Measurements from ENCODE around the gene ART3.

The ART3 gene

DNA sequence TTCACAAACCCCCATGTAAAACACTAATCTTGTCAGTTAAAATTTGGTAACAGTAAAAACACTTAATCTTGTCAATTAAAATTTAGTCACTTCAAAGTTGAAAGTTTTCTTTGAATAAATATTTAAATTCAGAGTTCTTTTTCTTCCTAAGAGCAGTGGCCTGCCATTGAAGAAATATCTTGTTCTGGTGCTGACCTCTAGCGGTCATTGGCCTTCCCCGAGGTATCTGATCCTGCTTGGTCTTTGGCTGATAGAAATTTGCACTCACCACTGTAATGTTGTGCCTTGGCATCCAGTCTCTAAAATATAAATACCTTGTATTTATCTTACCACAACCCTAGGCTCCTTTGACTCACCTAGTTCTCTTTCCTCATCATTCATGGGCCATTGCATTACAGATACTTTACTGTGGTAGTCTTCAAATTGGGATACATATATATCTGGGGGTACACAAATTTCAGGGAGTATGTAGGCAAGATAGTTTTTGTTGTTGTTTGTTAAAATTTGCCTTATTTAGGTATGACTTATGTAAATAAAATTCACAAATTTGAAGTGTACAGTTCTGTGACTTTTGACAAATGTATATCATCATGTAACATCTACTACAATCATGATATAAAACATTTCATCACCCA is 6.7 kb upstream of the ART3 start:
- TF ChIP-seq, protein P1, sequence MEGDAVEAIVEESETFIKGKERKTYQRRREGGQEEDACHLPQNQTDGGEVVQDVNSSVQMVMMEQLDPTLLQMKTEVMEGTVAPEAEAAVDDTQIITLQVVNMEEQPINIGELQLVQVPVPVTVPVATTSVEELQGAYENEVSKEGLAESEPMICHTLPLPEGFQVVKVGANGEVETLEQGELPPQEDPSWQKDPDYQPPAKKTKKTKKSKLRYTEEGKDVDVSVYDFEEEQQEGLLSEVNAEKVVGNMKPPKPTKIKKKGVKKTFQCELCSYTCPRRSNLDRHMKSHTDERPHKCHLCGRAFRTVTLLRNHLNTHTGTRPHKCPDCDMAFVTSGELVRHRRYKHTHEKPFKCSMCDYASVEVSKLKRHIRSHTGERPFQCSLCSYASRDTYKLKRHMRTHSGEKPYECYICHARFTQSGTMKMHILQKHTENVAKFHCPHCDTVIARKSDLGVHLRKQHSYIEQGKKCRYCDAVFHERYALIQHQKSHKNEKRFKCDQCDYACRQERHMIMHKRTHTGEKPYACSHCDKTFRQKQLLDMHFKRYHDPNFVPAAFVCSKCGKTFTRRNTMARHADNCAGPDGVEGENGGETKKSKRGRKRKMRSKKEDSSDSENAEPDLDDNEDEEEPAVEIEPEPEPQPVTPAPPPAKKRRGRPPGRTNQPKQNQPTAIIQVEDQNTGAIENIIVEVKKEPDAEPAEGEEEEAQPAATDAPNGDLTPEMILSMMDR (IDR thresholded peaks at IDR 0.05): peak; percentile 85

DNA sequence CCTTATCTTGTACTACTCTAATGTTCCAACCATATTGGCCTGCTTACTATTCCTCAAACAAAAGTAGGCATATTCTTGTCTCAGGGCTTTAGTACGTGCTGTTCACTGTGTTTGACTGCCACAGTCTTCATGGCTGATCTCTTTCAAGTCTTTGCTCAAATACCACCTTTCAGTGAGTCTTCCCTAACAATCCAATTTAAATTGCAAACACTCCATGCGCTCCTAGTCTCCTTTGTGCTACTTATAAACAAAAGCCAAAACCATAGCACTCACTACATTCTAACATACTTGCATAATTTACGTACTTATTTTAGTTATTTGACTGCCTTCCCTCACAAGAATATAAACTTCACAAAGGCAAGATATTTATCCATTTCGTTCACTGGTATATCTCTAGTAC is 1.7 kb upstream of the ART3 start:
- TF ChIP-seq, protein P1 (IDR thresholded peaks at IDR 0.05): no peak

DNA sequence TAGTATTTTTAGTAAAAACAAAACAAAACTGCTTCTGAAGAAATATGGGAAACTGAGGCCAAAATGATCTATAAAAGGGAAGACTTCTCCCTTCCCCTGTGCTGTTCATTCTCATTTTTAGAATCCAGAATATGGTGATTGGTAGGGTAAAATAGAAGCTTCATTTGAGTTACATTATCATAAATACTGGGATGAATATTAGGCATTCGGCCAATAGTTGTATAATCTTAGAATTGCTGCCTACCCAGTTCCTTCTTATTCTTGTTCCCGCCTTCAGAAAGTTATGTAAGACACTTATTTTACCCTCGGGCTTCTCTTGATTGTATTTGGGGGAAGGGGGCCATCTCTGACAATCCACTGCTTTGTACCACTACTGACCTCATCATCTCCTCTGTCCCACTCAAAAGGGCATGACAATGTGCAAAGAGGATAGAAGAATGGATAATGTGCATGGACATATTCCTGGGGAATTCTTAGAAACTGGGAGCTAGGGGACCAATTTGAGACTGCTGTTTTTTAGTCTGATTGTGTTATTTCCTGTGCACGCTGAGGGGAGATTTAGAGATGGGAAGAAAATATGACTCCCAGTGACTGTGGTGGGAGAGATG is 588 bp downstream of the ART3 start:
- TF ChIP-seq, protein P1 (IDR thresholded peaks at IDR 0.05): no peak

DNA sequence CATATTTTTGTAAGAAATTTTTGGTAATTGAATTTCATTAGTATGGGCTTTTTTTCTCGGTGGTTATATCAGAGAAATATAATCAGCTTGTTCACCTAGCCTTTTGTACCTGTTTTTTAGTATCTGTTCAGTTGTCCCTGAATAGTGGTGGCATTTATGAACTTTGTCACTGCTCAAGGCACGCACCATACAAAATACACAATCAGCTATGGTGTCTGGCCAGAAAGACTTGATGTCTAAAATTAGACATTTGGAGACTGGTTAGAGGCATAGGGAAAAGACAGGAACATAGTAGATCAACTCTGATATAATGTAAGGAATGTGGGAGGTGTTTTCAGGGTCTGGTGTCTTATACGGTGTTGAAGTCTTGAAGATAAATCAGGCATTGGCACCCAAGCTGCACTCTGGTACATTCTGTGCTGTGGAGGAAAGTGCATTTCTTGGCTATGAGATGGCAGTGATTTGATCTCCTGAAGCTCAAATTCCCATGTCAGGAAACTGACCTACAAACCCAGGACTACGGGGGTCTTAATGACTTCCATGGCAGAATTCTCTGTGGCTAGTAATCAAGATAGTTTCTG is 3.6 kb downstream of the ART3 start:
- TF ChIP-seq, protein P1 (IDR thresholded peaks at IDR 0.05): no peak

DNA sequence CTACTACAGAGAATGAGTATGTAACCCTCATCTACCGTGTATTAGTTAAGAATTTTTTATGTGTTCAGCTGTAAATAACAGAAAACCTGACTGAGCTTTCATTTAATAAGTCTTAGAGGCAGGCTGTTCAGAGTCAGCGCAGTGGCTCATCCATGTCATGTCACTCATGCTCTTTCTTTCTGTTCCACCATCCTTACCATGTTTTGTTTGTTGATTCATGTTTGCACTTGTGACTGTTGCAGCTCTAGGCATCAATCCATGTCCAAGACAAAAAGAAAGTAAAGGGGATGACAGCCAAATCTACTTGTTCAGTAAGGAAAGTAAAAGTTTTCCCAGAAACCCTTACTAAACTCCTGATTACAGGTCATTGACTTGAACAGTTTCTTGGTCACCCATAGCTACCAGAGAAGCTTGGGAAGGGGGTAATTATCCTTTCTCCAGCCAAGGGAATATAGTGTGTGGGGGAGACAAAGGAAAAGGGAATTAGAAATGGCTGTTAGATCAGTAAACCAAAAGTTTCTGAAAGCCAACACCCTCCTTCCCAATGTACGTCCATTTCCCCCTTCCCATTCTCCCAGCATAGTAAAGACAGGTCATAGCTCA is 9.0 kb downstream of the ART3 start:
- TF ChIP-seq, protein P1 (IDR thresholded peaks at IDR 0.05): no peak

DNA sequence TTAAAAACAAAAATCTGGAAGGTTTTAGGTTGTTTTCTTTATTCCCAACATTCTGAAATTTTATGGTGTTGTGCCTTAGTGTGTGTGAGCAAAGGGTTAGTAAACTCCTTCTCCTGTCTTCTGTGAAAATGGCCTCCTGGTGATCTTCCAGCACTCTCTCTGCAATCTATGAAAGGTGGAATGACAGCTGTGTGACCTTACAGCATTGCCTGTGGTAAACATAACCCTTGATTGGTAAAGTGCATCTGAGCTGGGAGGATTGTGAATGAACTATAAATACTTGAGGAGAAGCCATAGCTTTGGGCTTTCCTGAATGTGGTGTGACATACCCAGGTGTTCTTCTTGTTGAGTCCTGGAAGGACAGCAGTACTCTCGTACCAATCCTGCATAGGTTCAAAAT is 10.0 kb downstream of the ART3 start:
- TF ChIP-seq, protein P1 (IDR thresholded peaks at IDR 0.05): no peak

DNA sequence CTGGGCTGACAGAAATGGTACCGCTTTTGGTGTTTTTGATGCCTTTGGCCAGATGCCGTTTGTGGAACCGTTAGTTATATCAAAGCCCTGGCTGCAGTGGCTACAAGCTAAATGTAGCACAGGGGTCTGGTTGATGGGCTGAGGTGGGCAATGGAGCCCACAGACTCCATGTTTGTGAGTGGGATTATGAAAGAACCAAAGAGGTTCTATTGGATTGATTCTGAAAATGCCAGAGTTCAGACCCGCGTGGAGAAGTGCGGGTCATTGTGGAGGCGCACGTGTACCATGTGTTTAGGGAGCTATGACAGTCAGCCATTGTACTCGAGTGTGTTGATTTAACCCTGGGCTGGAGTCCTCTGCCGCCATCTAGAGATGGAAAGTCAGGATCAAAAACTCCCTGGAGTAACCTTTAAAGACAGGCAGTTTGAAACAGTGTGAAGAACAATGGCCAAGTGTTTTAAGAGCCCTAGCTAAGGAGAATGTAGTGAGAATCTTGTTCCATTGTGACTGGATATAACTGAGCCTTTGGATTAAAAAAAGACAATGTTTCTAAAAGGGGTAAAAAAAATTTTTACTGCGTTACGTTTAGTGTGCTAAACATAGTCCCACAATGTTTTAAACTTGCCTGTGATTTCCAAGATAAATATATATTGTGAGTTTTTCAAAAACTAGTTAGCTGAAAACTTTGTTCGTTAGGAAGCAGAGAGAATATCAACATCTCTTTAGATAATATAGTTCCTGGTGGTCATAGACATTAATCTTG is 12.7 kb downstream of the ART3 start:
- TF ChIP-seq, protein P1 (IDR thresholded peaks at IDR 0.05): peak; percentile 70

All from LNCAP (cell line).